ENCODE data around the gene TUFT1. TPM values are rescaled to one million over a fixed set of nuclear protein-coding genes. Genes with fewer than 3 reads are reported as not detected.
A peak's percentile ranks its signal among the peaks of the same experiment; 100 is the strongest.

The TUFT1 gene
- total RNA-seq, 2 donors from 2014 or later, result 4.3 to 7.9 TPM

- Histone ChIP-seq H3K9me3 (no peaks in the 10 kb centered on the region), H3K27me3 (no peaks in the 10 kb centered on the region), H3K4me1 (peaks cover 0 to 30% of the 10 kb centered on the region in 2 donors), H3K4me3 (no peak overlapping the region), H3K27ac (peak overlapping the region; percentile 27 to 57), H3K36me3 (no peaks in the 10 kb centered on the region)
- DNase-seq (ENCODE audit: low spot score), result no peak
- TF ChIP-seq CTCF (IDR thresholded peaks at IDR 0.05), result no peak
Observed at GRCh38 chr1:151619489-151620093, 79.5 kb downstream of the TUFT1 start.

GRCh38 chr1:151620286-151620685 lies 80.2 kb downstream of the TUFT1 start:
- DNase-seq (ENCODE audit: low spot score), result no peak
- TF ChIP-seq CTCF (IDR thresholded peaks at IDR 0.05), result no peak
- no peaks in the 10 kb centered on the region for H3K36me3 ChIP-seq
- no peak overlapping the region for H3K4me3 ChIP-seq
- H3K9me3 ChIP-seq, result no peaks in the 10 kb centered on the region
- peaks cover 0 to 30% of the 10 kb centered on the region in 2 donors for H3K4me1 ChIP-seq
- H3K27ac ChIP-seq, result peak overlapping the region; percentile 27 to 37
- no peaks in the 10 kb centered on the region for H3K27me3 ChIP-seq

GRCh38 chr1:151621351-151621750 lies 81.2 kb downstream of the TUFT1 start:
- no peaks in the 10 kb centered on the region for H3K27me3 ChIP-seq
- no peak overlapping the region for H3K4me3 ChIP-seq
- peak overlapping the region; percentile 30 to 52 for H3K27ac ChIP-seq
- DNase-seq (ENCODE audit: low spot score), result no peak
- peaks cover 0 to 28% of the 10 kb centered on the region in 2 donors for H3K4me1 ChIP-seq
- H3K36me3 ChIP-seq, result no peaks in the 10 kb centered on the region
- no peak for TF ChIP-seq CTCF (IDR thresholded peaks at IDR 0.05)
- no peaks in the 10 kb centered on the region for H3K9me3 ChIP-seq

- H3K27me3 ChIP-seq, result no peaks in the 10 kb centered on the region
- no peak overlapping the region for H3K4me3 ChIP-seq
- no peak for DNase-seq (ENCODE audit: low spot score)
- no peaks in the 10 kb centered on the region for H3K9me3 ChIP-seq
- H3K36me3 ChIP-seq, result no peaks in the 10 kb centered on the region
- H3K4me1 ChIP-seq, result peaks cover 0 to 15% of the 10 kb centered on the region in 2 donors
- TF ChIP-seq CTCF (IDR thresholded peaks at IDR 0.05), result no peak
- no peak overlapping the region for H3K27ac ChIP-seq
Observed at GRCh38 chr1:151624783-151625182, 84.7 kb downstream of the TUFT1 start.

GRCh38 chr1:151626740-151627334 lies 86.7 kb downstream of the TUFT1 start:
- Histone ChIP-seq H3K36me3 (no peaks in the 10 kb centered on the region), H3K27me3 (no peaks in the 10 kb centered on the region), H3K4me3 (no peak overlapping the region), H3K4me1 (no peaks in the 10 kb centered on the region), H3K27ac (no peak overlapping the region), H3K9me3 (no peaks in the 10 kb centered on the region)
- TF ChIP-seq CTCF (IDR thresholded peaks at IDR 0.05), result no peak
- DNase-seq (ENCODE audit: low spot score), result no peak

GRCh38 chr1:151629278-151629677 lies 89.2 kb downstream of the TUFT1 start:
- Histone ChIP-seq H3K36me3 (no peaks in the 10 kb centered on the region), H3K4me3 (no peak overlapping the region), H3K9me3 (no peaks in the 10 kb centered on the region), H3K27me3 (no peaks in the 10 kb centered on the region), H3K27ac (no peak overlapping the region), H3K4me1 (no peaks in the 10 kb centered on the region)
- no peak for DNase-seq (ENCODE audit: low spot score)
- TF ChIP-seq CTCF (IDR thresholded peaks at IDR 0.05), result no peak

Measured in right atrium auricular region (tissue), 2 donors.